Muscle of back (tissue), 11 donors: Measurements from ENCODE around the gene PTPRD. TPM values are rescaled to one million over a fixed set of nuclear protein-coding genes. Genes with fewer than 3 reads are reported as not detected.

Experiments
- DNase-seq, 3 donors: peaks; one replicate each; pipeline versions ENCODE4 v3.0.0 to v3.0.0-alpha.2; 2013
- polyA plus RNA-seq, 10 donors: library from polyadenylated mRNA; unstranded; fragments of 120-200 nt; gene quantifications; one replicate each; pipeline ENCODE4 v1.2.1, GENCODE V29; 2013; ENCODE audit not compliant: insufficient read length in 10 of 10

PTPRD gene
- polyA plus RNA-seq, 10 donors = 51.8 to 95.1 (median 75.6) TPM

DNA sequence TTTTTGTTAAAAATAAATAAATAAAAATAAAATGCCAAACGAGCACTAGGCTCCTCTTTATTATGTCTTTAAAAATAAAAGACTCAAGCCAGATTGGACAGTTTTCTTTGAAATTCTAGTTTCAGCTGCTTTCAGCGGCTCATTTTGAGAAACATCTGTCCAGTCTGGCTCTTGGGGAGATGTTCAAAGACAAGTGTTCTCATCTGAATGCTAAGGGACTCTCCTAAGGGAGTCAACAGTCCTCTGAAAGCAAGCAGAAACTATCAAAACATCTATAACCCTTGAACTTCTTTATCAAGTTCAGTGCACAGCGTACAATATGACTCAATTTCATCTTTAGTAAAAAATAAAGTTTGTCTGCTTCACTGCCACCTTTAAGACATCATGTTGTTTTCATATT lies 1927.0 kb downstream of the PTPRD start:
- peak in 1 of 3 donors; percentile 43 for DNase-seq

DNA sequence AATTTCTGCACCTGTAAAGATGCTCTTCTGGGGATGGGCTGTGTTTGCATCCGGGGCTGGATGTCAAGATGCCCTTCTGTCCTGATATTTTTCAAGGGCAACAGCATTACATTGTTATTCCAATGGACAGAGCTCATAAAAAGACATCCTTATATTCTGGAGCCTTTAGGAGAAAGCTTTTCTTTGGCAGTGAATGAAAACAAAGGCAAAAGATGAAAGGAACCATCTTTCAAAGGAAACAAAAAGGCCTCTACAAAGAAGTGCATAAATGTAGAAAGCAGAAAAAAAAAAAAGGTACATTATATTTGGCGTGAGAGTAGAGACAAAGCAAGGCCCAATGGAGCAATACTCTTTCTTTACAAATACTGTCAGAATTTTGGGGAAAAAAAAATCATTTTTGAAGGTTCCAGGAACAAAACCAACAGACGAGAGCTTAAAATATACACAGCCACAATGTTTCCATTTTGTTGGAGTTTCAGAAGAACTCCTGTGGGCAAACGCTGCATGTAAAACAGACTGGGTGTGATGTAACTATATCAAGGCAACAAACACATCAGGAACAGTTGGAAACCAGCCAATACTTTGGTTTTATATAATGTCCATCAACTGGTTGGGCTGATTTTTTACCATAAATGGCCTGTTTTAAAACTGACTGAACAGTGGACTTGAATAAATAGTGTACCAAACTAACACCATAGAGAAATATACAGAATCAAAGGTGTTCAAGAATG lies 1927.7 kb downstream of the PTPRD start:
- no peak for DNase-seq

DNA sequence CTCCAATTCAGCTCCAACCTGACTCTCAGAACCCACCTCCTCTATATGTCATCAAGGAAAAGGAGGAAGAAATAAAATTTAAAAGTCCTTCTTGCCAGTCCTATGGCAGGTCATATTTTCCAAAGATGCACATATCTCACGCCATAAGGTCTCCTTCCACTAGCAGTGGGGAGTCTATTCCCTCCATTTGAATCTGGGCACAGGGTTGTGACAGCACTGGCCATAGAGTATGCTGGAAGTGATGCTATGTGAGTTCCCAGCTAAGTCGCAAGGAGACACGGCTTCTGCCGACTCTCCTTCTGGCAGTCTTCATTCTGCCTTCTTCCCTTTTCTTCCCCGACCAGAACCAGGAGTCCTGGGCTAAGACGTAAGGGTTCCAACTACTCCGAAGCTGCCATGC lies 1929.3 kb downstream of the PTPRD start:
- no peak for DNase-seq

DNA sequence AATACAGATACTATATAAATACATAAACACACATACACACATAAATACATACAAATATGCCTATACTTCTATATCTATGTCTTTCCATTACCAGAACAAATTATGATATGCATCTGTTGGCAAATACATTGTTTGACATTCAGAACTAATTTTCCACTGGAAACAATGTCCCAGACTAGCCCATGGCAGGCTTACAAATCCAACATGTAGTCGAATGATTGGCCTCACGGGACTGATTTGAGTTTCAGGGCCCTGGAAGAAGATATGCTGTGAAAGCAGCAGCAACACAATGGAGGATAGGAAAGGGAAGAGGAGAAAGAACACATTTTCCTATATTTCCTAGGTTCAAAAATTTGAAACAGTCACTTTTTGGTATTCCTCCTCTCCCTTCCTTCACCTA lies 1932.1 kb downstream of the PTPRD start:
- DNase-seq = peak in 1 of 3 donors; percentile 60

GRCh38 chr9:8680157-8680556 lies 1932.6 kb downstream of the PTPRD start:
- DNase-seq = no peak

- peak in 1 of 3 donors; percentile 21 for DNase-seq
These were observed 1933.4 kb downstream of the PTPRD start for GRCh38 chr9:8679371-8679822.

DNA sequence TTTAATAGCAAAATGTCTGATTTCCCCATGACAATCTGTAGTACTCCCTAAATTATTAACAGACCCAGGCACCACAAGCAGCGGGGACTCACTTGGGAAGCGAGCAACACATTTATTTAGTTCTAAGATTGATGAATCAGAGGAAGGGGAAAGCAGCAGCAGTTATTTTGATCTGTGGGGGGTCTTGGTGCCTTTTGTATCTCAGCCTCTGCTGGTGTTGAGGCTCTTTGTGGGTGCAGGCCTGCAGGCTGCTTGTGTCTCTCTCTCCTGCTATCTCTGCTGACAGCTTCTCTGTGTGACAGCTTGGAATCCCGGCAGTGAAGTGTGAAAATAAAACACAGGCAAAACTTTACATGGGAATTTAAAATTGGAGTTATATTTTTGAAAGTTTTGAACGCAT lies 1935.1 kb downstream of the PTPRD start:
- no peak for DNase-seq

DNA sequence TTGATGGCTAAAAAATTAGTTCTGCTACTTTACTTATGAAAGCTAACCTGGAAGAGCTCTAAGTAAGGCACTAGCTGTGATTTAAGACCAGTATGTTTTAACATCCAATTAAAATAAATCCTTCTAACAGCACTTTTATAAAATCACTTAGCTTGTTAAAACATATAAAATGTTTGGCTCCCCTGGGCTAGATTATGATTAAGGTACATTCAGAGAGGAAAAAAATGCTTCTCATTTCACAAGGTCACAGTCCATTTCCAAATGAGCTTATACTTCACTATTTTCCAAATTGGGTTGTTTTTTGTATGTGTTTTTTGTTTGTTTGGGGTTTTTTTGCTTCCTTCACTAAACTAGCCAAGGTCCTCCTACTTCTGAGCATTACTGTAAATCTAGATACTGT lies 1938.3 kb downstream of the PTPRD start:
- no peak for DNase-seq

GRCh38 chr9:8673830-8674229 lies 1939.0 kb downstream of the PTPRD start:
- no peak for DNase-seq

DNA sequence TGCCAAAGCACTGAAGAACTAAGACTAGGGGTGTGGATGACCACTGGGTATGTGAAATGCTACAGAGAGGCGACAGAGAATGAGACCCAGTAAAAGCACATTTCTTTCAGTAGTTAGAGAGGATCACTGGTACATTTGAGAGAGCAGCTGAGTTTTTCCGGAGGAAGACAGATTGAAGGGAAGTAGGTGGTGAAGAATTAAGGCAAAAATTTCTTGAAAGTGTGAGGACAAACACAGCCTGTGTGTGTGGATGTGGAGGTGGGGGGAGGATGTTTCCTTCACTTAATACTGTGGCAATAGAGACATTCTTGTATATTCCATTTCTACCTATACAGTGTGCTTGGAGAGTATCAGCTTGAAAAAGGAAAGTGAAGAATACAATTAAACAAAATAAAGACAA lies 1942.1 kb downstream of the PTPRD start:
- DNase-seq = no peak

GRCh38 chr9:8668751-8669150 lies 1944.1 kb downstream of the PTPRD start:
- no peak for DNase-seq

DNA sequence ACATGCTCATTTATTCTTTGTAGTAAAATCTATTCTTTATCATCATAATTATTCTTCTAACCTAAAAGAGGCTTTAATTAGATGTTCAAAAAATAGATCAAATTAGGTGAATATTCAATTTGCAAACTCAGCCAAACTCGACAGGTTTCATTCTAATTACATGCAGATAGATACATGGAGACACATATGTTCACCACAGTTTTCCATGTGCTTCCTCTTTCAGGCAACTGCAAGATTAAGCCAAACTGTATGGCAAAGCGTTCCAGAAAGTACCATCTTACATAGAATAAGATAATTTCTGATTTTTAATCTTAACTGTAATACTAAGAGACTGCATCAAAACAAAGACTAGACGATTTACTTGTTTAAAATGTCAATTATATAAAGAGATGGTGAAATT lies 1944.6 kb downstream of the PTPRD start:
- DNase-seq = no peak

- no peak for DNase-seq
These were observed 1946.7 kb downstream of the PTPRD start for GRCh38 chr9:8666060-8666459.

DNA sequence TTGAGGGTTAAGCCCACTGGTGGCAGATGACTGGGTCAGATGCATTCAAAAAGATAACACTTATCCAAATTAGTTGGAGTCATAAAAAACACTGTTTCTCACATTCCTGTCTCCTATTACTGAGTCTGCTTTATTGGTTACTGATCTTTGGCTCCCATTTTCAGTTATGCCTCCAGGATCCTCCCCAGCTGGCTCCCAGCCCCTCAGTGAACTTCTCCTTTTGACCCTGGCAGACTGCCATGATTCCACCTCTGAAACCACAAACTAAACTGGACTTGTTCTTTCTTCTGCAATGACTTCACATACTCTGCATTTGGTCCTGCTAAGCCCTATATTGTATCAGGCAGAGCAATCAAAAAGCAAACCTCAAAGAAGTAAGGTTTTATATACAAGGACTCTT lies 1952.4 kb downstream of the PTPRD start:
- DNase-seq = peak; percentile 63 to 88 (median 80)

DNA sequence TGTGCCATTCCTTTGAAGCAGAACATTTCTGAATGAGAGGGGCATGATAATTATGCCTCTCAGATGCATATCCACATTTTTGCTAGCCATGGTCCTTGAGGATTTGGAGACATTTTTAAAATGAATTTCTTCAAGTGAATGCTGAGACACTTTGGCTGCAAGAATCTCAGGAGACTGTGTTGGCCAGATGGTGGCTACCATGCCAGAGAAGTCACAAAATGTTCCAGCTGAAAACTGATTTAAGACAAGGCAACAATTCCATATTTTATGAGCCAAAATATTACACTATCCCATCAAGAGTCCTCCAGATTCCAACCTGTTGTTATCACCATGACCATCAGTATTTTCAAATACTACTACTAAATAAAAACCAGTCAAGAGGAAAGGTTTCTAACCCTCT lies 1953.7 kb downstream of the PTPRD start:
- DNase-seq = no peak

GRCh38 chr9:8655071-8655470 lies 1957.7 kb downstream of the PTPRD start:
- no peak for DNase-seq

GRCh38 chr9:8653855-8654254 lies 1958.9 kb downstream of the PTPRD start:
- DNase-seq = no peak

DNA sequence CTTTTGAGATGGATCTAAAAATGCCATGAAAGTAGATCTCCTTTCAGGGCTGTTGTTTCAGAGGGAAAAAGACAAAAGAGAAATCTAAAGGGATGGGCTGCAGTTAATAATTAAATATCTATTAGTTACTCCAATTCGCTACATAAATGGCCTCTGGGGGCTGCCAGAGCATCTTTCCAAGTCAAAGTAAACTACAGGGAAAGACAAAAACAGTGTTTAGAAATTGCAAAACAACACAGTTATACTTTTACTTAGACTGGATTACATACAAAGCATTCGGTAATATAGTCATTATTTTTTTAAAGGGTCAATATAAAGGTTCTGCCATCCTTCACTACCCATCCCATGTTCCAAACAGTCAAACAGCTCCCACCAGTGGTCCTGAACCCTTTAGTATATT lies 1959.7 kb downstream of the PTPRD start:
- DNase-seq = no peak

DNA sequence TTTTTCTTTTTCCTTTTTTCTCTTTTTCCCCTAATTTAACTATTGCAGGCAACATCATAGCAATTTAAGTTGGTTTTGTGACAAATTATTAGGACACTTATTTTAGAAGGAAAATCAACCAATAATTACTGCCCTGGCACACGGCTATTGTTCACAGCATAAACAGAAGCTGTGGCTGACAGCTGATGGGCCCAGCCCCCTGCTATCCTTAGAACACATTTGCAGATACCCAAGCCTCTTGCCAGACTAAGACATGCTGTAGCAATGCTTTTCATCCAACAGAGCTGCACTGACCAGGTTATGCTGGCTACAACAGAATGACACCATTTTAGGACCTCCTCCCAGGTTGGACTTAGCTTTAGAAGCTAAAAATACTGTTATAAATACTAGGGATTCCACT lies 1960.5 kb downstream of the PTPRD start:
- DNase-seq = peak in 1 of 3 donors; percentile 49

- DNase-seq = peak in 1 of 3 donors; percentile 47
These were observed 1961.0 kb downstream of the PTPRD start for GRCh38 chr9:8651846-8652215.

DNA sequence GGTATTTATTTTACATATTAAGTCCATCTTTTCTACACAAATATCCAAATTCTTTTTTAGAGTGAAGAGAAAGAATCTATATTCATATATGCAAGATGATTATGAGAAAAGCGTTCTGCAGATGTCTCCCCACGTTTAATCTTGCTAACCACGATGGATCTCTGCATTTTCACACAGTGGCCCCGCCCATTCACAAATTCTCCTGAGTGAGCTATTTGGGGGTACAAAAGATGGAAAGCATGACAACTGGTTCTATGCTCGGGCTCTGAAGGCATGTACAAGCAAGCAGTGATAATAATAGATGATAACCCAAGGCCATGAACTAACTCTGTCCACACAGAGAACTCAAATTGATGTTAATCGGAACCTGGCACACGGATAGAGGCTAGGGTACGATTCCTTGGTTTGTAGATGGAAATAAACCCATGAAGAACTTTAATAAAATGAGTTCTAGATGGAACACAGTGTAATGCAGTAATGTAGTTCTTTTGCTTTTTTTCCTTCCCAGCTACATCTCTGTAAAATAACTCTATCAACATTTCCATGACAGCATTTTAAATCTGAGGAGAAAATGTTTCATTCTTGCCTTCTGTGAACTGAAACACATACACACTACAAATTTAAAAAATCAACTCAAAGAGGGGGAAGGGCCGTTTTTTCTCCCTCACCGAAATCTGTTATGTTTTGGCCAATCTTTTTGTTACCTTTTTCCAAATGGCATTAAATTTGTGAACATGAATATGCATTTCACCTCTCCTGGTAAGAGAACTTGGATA lies 1961.5 kb downstream of the PTPRD start:
- DNase-seq = peak in 1 of 3 donors; percentile 55

GRCh38 chr9:8649807-8650206 lies 1963.0 kb downstream of the PTPRD start:
- DNase-seq = no peak

GRCh38 chr9:8649160-8649559 lies 1963.6 kb downstream of the PTPRD start:
- peak in 1 of 3 donors; percentile 33 for DNase-seq
